Spleen (tissue), 7 donors: ENCODE data around the gene ERCC6L2.

Experiments
- CTCF ChIP-seq, 11 experiments: fragments of 200-600 bp in 7 of 11; fragments of 450-650 bp in 4 of 11; sonication (generic) in 4 of 11; IDR thresholded peaks in 8 of 11; conservative IDR thresholded peaks in 3 of 11; 1 replicate in 7 of 11; 2 replicates in 4 of 11; pipeline versions ENCODE4 v1.4.0 to v1.8.0; 2016 to 2021; ENCODE audit warnings: antibody characterized with exemption in 11 of 11, inconsistent platforms in 4 of 11, mild to moderate bottlenecking in 1 of 11
- POLR2A ChIP-seq, 3 donors: fragments of 450-650 bp; IDR thresholded peaks; one replicate each; pipeline ENCODE4 v1.5.1; 2017; ENCODE audit warnings: antibody characterized with exemption in 3 of 3, mild to moderate bottlenecking in 1 of 3
- donor health status: DM: no; HTN: no; CAD: no; lungs with moderate emphysema.
- donor health status: DM: no; HTN: no; CAD: no.
- donor health status: DM: no; HTN: no; CAD: no.

- TF ChIP-seq CTCF (IDR thresholded peaks at IDR 0.05 in 8 of 11, conservative IDR thresholded peaks at IDR 0.05 in 3 of 11) (no peak), POLR2A (IDR thresholded peaks at IDR 0.05) (no peak)
These were observed 66.5 kb downstream of the ERCC6L2 start for GRCh38 chr9:95942016-95942415.
